Stimulated activated CD4-positive, alpha-beta T cell treated with anti-CD3 and anti-CD28 coated beads, Interleukin-15, amount 100 ng/mL, for 48 hours (primary cell): ENCODE data around the gene PCDHAC1.

ENCODE experiments used
- DNase-seq, 2 donors: peaks; one replicate each; pipeline ENCODE4 v3.0.0-alpha.2; 2020; ENCODE audit warnings: low read depth in 2 of 2

The PCDHAC1 gene

GRCh38 chr5:140967226-140967893 is 41.3 kb downstream of the PCDHAC1 start:
- no peak for DNase-seq

GRCh38 chr5:140969880-140970279 is 43.8 kb downstream of the PCDHAC1 start:
- DNase-seq: no peak

- DNase-seq: no peak
Observed at GRCh38 chr5:140973550-140973949, 47.5 kb downstream of the PCDHAC1 start.

- DNase-seq: no peak
Observed at GRCh38 chr5:140977003-140977402, 50.9 kb downstream of the PCDHAC1 start.

- DNase-seq: no peak
Observed at GRCh38 chr5:140978260-140978659, 52.2 kb downstream of the PCDHAC1 start.

GRCh38 chr5:140978983-140979382 is 52.9 kb downstream of the PCDHAC1 start:
- no peak for DNase-seq
